Ishikawa (cell line): Measurements from ENCODE around the gene APOBEC3A.

Source experiments
- CEBPB ChIP-seq: IDR thresholded peaks from 2 replicates; pipeline ENCODE4 v1.6.1; 2012
- CREB1 ChIP-seq: IDR thresholded peaks from 2 replicates; pipeline ENCODE4 v1.6.1; 2012; ENCODE audit warnings: low read depth
- EGR1 ChIP-seq: IDR thresholded peaks from 2 replicates; pipeline ENCODE4 v1.6.1; 2012
- EP300 ChIP-seq: IDR thresholded peaks from 2 replicates; pipeline ENCODE4 v1.6.1; 2012; ENCODE audit warnings: borderline replicate concordance
- FOXM1 ChIP-seq: IDR thresholded peaks from 2 replicates; pipeline ENCODE4 v1.6.1; 2012; ENCODE audit warnings: low read depth, borderline replicate concordance
- NFIC ChIP-seq: IDR thresholded peaks from 2 replicates; pipeline ENCODE4 v1.6.1; 2012
- RAD21 ChIP-seq: IDR thresholded peaks from 2 replicates; pipeline ENCODE4 v1.6.1; 2012; ENCODE audit warnings: low read depth
- TAF1 ChIP-seq: IDR thresholded peaks from 2 replicates; pipeline ENCODE4 v1.6.1; 2012; ENCODE audit warnings: low read depth, mild to moderate bottlenecking
- TCF12 ChIP-seq: IDR thresholded peaks from 2 replicates; pipeline ENCODE4 v1.6.1; 2012; ENCODE audit warnings: low read depth
- TEAD4 ChIP-seq: IDR thresholded peaks from 2 replicates; pipeline ENCODE4 v1.6.1; 2012
- USF1 ChIP-seq: IDR thresholded peaks from 2 replicates; pipeline ENCODE4 v1.6.1; 2012
- YY1 ChIP-seq: IDR thresholded peaks from 2 replicates; pipeline ENCODE4 v1.6.1; 2012; ENCODE audit warnings: low read depth
- ZBTB7A ChIP-seq: IDR thresholded peaks from 2 replicates; pipeline ENCODE4 v1.6.1; 2012; ENCODE audit warnings: low read depth
- TF ChIP-seq, protein P1 (sequence below): IDR thresholded peaks from 2 replicates; pipeline ENCODE4 v1.6.1; 2012
- TF ChIP-seq, protein P2 (sequence below): IDR thresholded peaks from 2 replicates; pipeline ENCODE4 v1.6.1; 2012; ENCODE audit warnings: low read depth, mild to moderate bottlenecking

Gene APOBEC3A

DNA sequence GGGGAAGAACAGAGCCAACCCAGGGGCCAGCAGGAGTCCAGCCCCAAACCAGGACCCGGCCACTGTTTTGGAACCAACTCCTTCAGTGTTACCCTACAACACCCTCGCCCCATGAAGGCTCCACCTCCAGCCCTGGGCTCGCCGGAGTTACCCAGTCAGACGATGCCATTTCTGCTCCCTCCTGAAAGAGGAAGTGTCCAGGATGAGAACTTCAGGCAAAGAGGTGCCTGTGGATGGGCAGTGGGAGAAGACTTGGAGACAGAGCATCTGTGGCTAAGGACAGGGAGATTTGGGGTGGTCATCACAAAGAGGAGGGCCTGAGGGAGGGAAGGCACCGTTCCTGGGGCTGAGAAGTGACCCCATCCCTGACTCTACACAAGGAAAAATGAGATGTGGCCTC, 38.7 kb downstream of the APOBEC3A start:
- TF ChIP-seq TAF1 (no peak), USF1 (no peak), CEBPB (no peak), EGR1 (no peak), YY1 (no peak), TEAD4 (no peak), NFIC (no peak), FOXM1 (no peak)
- TF ChIP-seq, protein P1, sequence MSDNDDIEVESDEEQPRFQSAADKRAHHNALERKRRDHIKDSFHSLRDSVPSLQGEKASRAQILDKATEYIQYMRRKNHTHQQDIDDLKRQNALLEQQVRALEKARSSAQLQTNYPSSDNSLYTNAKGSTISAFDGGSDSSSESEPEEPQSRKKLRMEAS: no peak

DNA sequence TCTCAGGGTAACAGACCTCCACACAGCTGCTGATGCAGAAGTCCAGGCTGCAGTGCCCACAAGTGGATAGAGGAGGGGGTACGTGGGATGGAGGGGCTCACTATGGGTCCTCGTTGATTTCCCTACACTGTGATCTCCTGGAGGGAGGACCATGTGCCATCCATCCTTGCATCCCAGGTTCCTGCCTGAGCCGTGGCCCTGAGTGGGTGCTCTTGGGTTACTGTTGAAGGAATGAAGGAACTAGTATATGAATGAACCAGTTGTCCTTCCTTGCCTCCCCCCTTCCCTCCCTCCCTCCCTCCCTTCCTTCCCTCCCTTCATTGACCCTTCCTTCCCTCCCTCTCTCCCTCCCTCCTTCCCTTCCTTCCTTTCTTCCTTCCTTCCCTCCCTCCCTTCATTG, 40.1 kb downstream of the APOBEC3A start:
- no peak for TF ChIP-seq USF1
- no peak for TF ChIP-seq TCF12
- TF ChIP-seq FOXM1: no peak
- TF ChIP-seq TAF1: no peak
- no peak for TF ChIP-seq ZBTB7A
- TF ChIP-seq YY1: no peak
- TF ChIP-seq, protein P2, sequence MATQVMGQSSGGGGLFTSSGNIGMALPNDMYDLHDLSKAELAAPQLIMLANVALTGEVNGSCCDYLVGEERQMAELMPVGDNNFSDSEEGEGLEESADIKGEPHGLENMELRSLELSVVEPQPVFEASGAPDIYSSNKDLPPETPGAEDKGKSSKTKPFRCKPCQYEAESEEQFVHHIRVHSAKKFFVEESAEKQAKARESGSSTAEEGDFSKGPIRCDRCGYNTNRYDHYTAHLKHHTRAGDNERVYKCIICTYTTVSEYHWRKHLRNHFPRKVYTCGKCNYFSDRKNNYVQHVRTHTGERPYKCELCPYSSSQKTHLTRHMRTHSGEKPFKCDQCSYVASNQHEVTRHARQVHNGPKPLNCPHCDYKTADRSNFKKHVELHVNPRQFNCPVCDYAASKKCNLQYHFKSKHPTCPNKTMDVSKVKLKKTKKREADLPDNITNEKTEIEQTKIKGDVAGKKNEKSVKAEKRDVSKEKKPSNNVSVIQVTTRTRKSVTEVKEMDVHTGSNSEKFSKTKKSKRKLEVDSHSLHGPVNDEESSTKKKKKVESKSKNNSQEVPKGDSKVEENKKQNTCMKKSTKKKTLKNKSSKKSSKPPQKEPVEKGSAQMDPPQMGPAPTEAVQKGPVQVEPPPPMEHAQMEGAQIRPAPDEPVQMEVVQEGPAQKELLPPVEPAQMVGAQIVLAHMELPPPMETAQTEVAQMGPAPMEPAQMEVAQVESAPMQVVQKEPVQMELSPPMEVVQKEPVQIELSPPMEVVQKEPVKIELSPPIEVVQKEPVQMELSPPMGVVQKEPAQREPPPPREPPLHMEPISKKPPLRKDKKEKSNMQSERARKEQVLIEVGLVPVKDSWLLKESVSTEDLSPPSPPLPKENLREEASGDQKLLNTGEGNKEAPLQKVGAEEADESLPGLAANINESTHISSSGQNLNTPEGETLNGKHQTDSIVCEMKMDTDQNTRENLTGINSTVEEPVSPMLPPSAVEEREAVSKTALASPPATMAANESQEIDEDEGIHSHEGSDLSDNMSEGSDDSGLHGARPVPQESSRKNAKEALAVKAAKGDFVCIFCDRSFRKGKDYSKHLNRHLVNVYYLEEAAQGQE: no peak
- TF ChIP-seq, protein P1: no peak
- no peak for TF ChIP-seq EGR1
- no peak for TF ChIP-seq TEAD4
- no peak for TF ChIP-seq EP300

DNA sequence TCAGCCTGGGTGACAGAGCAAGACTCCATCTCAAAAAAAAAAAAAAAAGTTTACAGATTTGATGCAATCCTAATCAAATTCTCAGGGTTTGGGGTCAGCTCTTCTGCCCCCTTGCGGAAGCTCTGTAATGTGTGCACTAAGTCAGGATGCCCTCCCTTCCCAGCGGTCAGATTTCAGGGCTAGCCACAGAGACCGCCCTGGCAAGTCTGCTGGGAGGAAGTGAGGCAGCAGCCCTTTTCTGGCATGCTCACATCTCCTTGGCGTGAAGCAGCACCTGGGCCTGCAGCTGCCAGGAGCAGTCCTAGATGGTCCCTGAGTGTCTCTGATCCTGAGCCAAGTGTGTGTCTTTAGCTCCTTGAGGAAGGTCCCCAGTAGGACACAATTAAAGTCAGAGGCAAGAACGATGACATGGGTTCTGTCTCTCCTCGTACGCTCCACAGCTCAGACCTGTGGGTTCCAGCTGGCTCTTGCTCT, 45.8 kb downstream of the APOBEC3A start:
- TF ChIP-seq EGR1 (no peak), RAD21 (peak; percentile 78), TEAD4 (peak; percentile 33), CEBPB (peak; percentile 48; the same call in 1 of the 2 replicates), ZBTB7A (no peak), TCF12 (0 out of 2 replicates have a peak, but pooled peaks have one; percentile 35), NFIC (0 out of 2 replicates have a peak, but pooled peaks have one; percentile 9)
- TF ChIP-seq, protein P1: peak; percentile 31

GRCh38 chr22:39007177-39007576, 49.8 kb downstream of the APOBEC3A start:
- no peak for TF ChIP-seq TCF12
- TF ChIP-seq TAF1: no peak
- TF ChIP-seq, protein P2: no peak
- no peak for TF ChIP-seq CREB1
- no peak for TF ChIP-seq NFIC
- TF ChIP-seq ZBTB7A: no peak
- no peak for TF ChIP-seq RAD21
- no peak for TF ChIP-seq FOXM1
- TF ChIP-seq EGR1: no peak
- no peak for TF ChIP-seq TEAD4
- TF ChIP-seq, protein P1: no peak
- TF ChIP-seq EP300: no peak
- no peak for TF ChIP-seq CEBPB

DNA sequence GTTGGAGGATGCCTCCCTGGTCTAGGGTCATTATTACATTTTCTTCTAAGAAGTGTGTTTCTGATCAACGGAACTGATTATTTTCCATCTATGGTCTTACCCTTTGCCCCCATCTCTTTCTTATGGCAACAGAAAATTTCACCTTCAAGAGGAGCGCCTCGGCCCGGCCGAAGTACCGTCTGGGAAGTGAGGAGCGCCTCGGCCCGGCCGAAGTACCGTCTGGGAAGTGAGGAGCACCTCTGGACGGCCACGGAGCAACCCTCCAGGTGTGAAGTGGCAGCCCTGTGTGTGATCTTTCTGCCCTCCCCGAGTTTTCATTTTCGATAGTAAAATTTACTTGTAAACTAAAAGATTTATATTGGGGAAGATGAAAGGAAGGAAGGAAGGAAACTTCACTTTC, 53.5 kb downstream of the APOBEC3A start:
- TF ChIP-seq EGR1: no peak
- TF ChIP-seq NFIC: no peak
- TF ChIP-seq, protein P1: no peak
- no peak for TF ChIP-seq TAF1
